HCT116 (cell line): ENCODE results near the gene WSCD1. TPM values are rescaled to one million over a fixed set of nuclear protein-coding genes. Genes with fewer than 3 reads are reported as not detected.

Experiments used
- ATAC-seq: fragments of 200-7000 bp; cut with Tn5 transposase; 2 replicates; pipeline ENCODE4 v1.9.1; 2020; ENCODE audit warnings: mild to moderate bottlenecking, moderate library complexity
- BruUV-seq: library from RNA; stranded (reverse); fragments of 400-500 nt; replicated peaks from 2 replicates; lab custom pipeline; 2021; lab: Mats Ljungman, UMichigan
- CTCF ChIA-PET: fragments of 300-600 bp; sonication (Branson Sonifier 250); formaldehyde crosslinking; loops from one replicate; lab custom pipeline; 2021; ENCODE audit warnings: antibody characterized with exemption; lab: Charles Lee
- POLR2A ChIA-PET: fragments of 300-600, 350-600 bp; sonication (Branson Sonifier 250); formaldehyde crosslinking; loops from one replicate; lab custom pipeline; 2021; ENCODE audit warnings: antibody characterized with exemption; lab: Charles Lee
- RAD21 ChIA-PET, 2 experiments: fragments of 300-600 bp; sonication (Branson Sonifier 250); formaldehyde crosslinking; loops; one replicate each; lab custom pipeline; 2023; ENCODE audit warnings: low total read pairs in 2 of 2; ENCODE audit not compliant: uncharacterized antibody in 2 of 2, unreplicated experiment in 2 of 2, low non-redundant PET in 1 of 2; lab: Charles Lee
- DNase-seq: peaks from one replicate; pipeline ENCODE4 v3.0.0-alpha.2; 2010; ENCODE audit warnings: low read depth, low spot score
- H2AFZ ChIP-seq: fragments of 200-600 bp; shearing (Covaris generic), sonication (generic); 2 replicates; pipeline ENCODE4 v1.6.1; 2017; ENCODE audit warnings: low read depth, mixed run types, mixed read lengths, antibody characterized with exemption, low read length; ENCODE audit not compliant: poor library complexity, severe bottlenecking
- H3K27ac ChIP-seq: 2 replicates; pipeline ENCODE4 v1.5.1; 2012; ENCODE audit warnings: low read depth, low read length
- H3K27me3 ChIP-seq: fragments of 200-600 bp; sonication (generic); 2 replicates; pipeline ENCODE4 v1.6.1; 2016; ENCODE audit warnings: mixed run types, low read length, mixed read lengths; ENCODE audit not compliant: insufficient read depth
- H3K36me3 ChIP-seq, 2 experiments: fragments of 200-500 bp in 1 of 2; fragments of 200-600 bp in 1 of 2; sonication (Bioruptor generic) in 1 of 2; sonication (generic) in 1 of 2; 2 replicates each; pipeline versions ENCODE4 v1.5.1 to v1.6.1; 2014 to 2016; ENCODE audit warnings: low read length in 2 of 2, inconsistent platforms in 1 of 2, mixed read lengths in 1 of 2, mixed run types in 1 of 2; ENCODE audit not compliant: insufficient read depth in 2 of 2, control insufficient read depth in 1 of 2
- H3K4me1 ChIP-seq, 2 experiments: fragments of 200-600 bp in 1 of 2; sonication (generic) in 1 of 2; 2 replicates each; pipeline versions ENCODE4 v1.5.1 to v1.6.1; 2012 to 2017; ENCODE audit warnings: low read length in 2 of 2, inconsistent platforms in 1 of 2, mild to moderate bottlenecking in 1 of 2, mixed read lengths in 1 of 2, mixed run types in 1 of 2, moderate library complexity in 1 of 2; ENCODE audit not compliant: insufficient read depth in 2 of 2, control insufficient read depth in 1 of 2
- H3K4me2 ChIP-seq: fragments of 200-600 bp; sonication (generic); 2 replicates; pipeline ENCODE4 v1.6.1; 2017; ENCODE audit warnings: mixed run types, low read length, mixed read lengths
- H3K4me3 ChIP-seq, 2 experiments: fragments of 200-600 bp in 1 of 2; sonication (generic) in 1 of 2; replicated peaks in 1 of 2; 2 replicates each; pipeline ENCODE4 v1.5.1; 2011 to 2016; ENCODE audit warnings: low read length in 2 of 2, control low read depth in 1 of 2, low read depth in 1 of 2, mild to moderate bottlenecking in 1 of 2, mixed read lengths in 1 of 2, mixed run types in 1 of 2
- H3K79me2 ChIP-seq: fragments of 200-600 bp; sonication (generic); 2 replicates; pipeline ENCODE4 v1.6.1; 2017; ENCODE audit warnings: mild to moderate bottlenecking, mixed run types, low read length, moderate library complexity, mixed read lengths; ENCODE audit not compliant: insufficient read depth
- H3K9ac ChIP-seq: fragments of 200-600 bp; sonication (generic); 2 replicates; pipeline ENCODE4 v1.6.1; 2016; ENCODE audit warnings: low read length, mixed read lengths
- H3K9me2 ChIP-seq: fragments of 200-600 bp; sonication (generic), shearing (Covaris generic); 2 replicates; pipeline ENCODE4 v1.6.1; 2017; ENCODE audit warnings: mixed run types, mild to moderate bottlenecking, moderate library complexity; ENCODE audit not compliant: insufficient read depth
- H3K9me3 ChIP-seq, 2 experiments: fragments of 200-500 bp in 1 of 2; fragments of 200-600 bp in 1 of 2; sonication (Bioruptor generic) in 1 of 2; sonication (generic) in 1 of 2; 2 replicates each; pipeline ENCODE4 v1.6.1; 2014 to 2017; ENCODE audit warnings: low read length in 2 of 2, mixed read lengths in 2 of 2, inconsistent platforms in 1 of 2, low read depth in 1 of 2, mild to moderate bottlenecking in 1 of 2, mixed run types in 1 of 2, moderate library complexity in 1 of 2; ENCODE audit not compliant: control insufficient read depth in 1 of 2, insufficient read depth in 1 of 2
- H4K20me1 ChIP-seq: fragments of 200-600 bp; sonication (generic), shearing (Covaris generic); 2 replicates; pipeline ENCODE4 v1.6.1; 2017; ENCODE audit warnings: mixed run types, mild to moderate bottlenecking, moderate library complexity; ENCODE audit not compliant: insufficient read depth
- ATF3 ChIP-seq: IDR thresholded peaks from 2 replicates; pipeline ENCODE4 v1.6.1; 2012
- CBX3 ChIP-seq: IDR thresholded peaks from 2 replicates; pipeline ENCODE4 v1.6.1; 2012; ENCODE audit warnings: low read depth
- ELF1 ChIP-seq: IDR thresholded peaks from 2 replicates; pipeline ENCODE4 v1.6.1; 2012; ENCODE audit warnings: low read depth, borderline replicate concordance
- FOSL1 ChIP-seq: IDR thresholded peaks from 2 replicates; pipeline ENCODE4 v1.6.1; 2012; ENCODE audit warnings: low read depth
- SRF ChIP-seq: IDR thresholded peaks from 2 replicates; pipeline ENCODE4 v1.6.1; 2012; ENCODE audit warnings: low read depth
- intact Hi-C: fragments of 100-400 bp; cut with micrococcal nuclease; formaldehyde crosslinking; loops from 2 replicates; pipeline ENCODE4 v1.10.0; 2022
- total RNA-seq: library from RNA; stranded (reverse); gene quantifications from one replicate; pipeline ENCODE4 v1.2.1, GENCODE V29; 2021; ENCODE audit not compliant: unreplicated experiment
- TF ChIP-seq, protein P1 (sequence below), 3 experiments: fragments of 200-600 bp in 1 of 3; sonication (generic) in 1 of 3; IDR thresholded peaks in 2 of 3; conservative IDR thresholded peaks in 1 of 3; 2 replicates each; pipeline ENCODE4 v1.5.1; 2012 to 2017; ENCODE audit warnings: low read depth in 2 of 3, low read length in 2 of 3, antibody characterized with exemption in 1 of 3, borderline replicate concordance in 1 of 3, control low read depth in 1 of 3, mild to moderate bottlenecking in 1 of 3, mixed read lengths in 1 of 3, mixed run types in 1 of 3, moderate library complexity in 1 of 3; ENCODE audit not compliant: insufficient read depth in 1 of 3

The WSCD1 gene
- total RNA-seq, 1 experiment from 2014 or later: 0.15 TPM

- H3K79me2 ChIP-seq: no peaks in the 10 kb centered on the region
- H3K27ac ChIP-seq: no peak overlapping the region
- H3K4me1 ChIP-seq: no peaks in the 10 kb centered on the region
- no peaks in the 10 kb centered on the region for H3K9me2 ChIP-seq
- no peak overlapping the region for H3K4me2 ChIP-seq
- CTCF ChIA-PET: no interaction called here
- POLR2A ChIA-PET: no interaction called here
- ATAC-seq: no peak
- H3K9me3 ChIP-seq: no peaks in the 10 kb centered on the region
- intact Hi-C loops: no loop called here
- H3K9ac ChIP-seq: no peak overlapping the region
- RAD21 ChIA-PET: no interaction called here
- H4K20me1 ChIP-seq: no peaks in the 10 kb centered on the region
- BruUV-seq: no TSS peak
- H3K4me3 ChIP-seq: no peak overlapping the region
- H3K36me3 ChIP-seq: no peaks in the 10 kb centered on the region
- H3K27me3 ChIP-seq: peaks cover 40% of the 10 kb centered on the region
- no peak overlapping the region for H2AFZ ChIP-seq
- DNase-seq: no peak
- TF ChIP-seq CBX3: no peak
- no peak for TF ChIP-seq FOSL1
- TF ChIP-seq ELF1: no peak
- no peak for TF ChIP-seq ATF3
- TF ChIP-seq SRF: no peak
Observed at GRCh38 chr17:6052926-6053325, 17.3 kb upstream of the WSCD1 start.

DNA sequence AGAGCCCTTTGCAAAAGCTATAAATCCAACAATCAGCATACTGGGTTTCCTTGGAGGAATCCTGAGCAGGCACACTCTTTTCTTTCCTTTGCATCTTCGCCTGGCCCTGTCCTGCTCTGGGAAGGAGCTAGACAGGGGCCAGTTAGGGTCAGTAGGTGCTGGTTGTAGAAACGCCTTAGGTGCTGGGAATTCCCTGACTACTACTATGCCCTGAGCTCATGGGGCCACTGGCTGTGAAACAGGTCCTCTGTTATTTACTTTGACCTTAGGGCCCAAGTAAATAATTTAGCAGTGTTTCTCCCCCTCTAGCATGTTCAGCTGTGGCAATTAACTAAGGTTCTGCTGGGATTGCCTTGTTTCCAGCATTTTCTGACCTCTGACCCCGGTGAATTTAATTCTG, 15.8 kb upstream of the WSCD1 start:
- ChIA-PET RAD21 (no interaction called here), POLR2A (no interaction called here), CTCF (interaction anchor here (0.5 kb wide), 1 partner anchor 216 kb away, joined by 4 read pairs; no protein-coding TSS in a partner anchor)
- Histone ChIP-seq H3K4me3 (no peak overlapping the region), H2AFZ (no peak overlapping the region), H3K9me2 (no peaks in the 10 kb centered on the region), H3K36me3 (no peaks in the 10 kb centered on the region), H3K79me2 (no peaks in the 10 kb centered on the region), H3K27ac (no peak overlapping the region), H4K20me1 (no peaks in the 10 kb centered on the region), H3K4me1 (no peaks in the 10 kb centered on the region), H3K9ac (no peak overlapping the region), H3K4me2 (no peak overlapping the region), H3K9me3 (no peaks in the 10 kb centered on the region), H3K27me3 (peaks cover 36% of the 10 kb centered on the region)
- TF ChIP-seq, protein P1, sequence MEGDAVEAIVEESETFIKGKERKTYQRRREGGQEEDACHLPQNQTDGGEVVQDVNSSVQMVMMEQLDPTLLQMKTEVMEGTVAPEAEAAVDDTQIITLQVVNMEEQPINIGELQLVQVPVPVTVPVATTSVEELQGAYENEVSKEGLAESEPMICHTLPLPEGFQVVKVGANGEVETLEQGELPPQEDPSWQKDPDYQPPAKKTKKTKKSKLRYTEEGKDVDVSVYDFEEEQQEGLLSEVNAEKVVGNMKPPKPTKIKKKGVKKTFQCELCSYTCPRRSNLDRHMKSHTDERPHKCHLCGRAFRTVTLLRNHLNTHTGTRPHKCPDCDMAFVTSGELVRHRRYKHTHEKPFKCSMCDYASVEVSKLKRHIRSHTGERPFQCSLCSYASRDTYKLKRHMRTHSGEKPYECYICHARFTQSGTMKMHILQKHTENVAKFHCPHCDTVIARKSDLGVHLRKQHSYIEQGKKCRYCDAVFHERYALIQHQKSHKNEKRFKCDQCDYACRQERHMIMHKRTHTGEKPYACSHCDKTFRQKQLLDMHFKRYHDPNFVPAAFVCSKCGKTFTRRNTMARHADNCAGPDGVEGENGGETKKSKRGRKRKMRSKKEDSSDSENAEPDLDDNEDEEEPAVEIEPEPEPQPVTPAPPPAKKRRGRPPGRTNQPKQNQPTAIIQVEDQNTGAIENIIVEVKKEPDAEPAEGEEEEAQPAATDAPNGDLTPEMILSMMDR (IDR thresholded peaks at IDR 0.05 in 2 of 3, conservative IDR thresholded peaks at IDR 0.05 in 1 of 3; ENCODE audit: borderline replicate concordance in 1 of 3, insufficient read depth in 1 of 3, low read depth in 2 of 3, low read length in 2 of 3): no peak
- ATAC-seq (no peak), DNase-seq (no peak)
- intact Hi-C loops: no loop called here
- no TSS peak for BruUV-seq
